Neural progenitor cell (in vitro differentiated cells): Measurements from ENCODE around the gene KCNH2.

ENCODE experiments used
- CTCF ChIP-seq: fragments of 200-600 bp; sonication (generic); IDR thresholded peaks from 2 replicates; pipeline ENCODE4 v1.5.1; 2017; ENCODE audit warnings: antibody characterized with exemption, mild to moderate bottlenecking
- EZH2 ChIP-seq: fragments of 200-600 bp; sonication (generic); IDR thresholded peaks from 2 replicates; pipeline ENCODE4 v1.6.1; 2017; ENCODE audit warnings: antibody characterized with exemption, mild to moderate bottlenecking, moderate library complexity
- EZH2phosphoT487 ChIP-seq: fragments of 200-600 bp; sonication (generic); IDR thresholded peaks from 2 replicates; pipeline ENCODE4 v1.6.1; 2017; ENCODE audit warnings: antibody characterized with exemption

DNA sequence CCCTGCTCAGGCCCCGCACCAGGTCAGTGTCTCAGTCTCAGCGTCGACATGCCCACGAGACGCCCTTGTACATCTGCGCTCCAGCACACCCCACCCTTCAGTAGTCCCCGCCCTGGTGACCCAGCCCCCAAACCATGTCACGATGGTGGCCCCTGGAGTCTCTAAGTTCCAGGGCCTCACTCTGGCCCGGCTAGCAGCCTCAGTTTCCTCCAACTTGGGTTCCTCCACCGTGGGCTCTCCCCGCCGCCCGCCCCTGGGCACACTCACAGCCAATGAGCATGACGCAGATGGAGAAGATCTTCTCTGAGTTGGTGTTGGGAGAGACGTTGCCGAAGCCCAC is 27.0 kb downstream of the KCNH2 start:
- TF ChIP-seq EZH2 (no peak), CTCF (no peak), EZH2phosphoT487 (no peak)
